Measurements from ENCODE around the gene SNX13. TPM values are rescaled to one million over a fixed set of nuclear protein-coding genes. Genes with fewer than 3 reads are reported as not detected.

Gene SNX13
- total and polyA plus RNA-seq, 7 donors: 9.6 to 80.9 (median 43.8) TPM

DNA sequence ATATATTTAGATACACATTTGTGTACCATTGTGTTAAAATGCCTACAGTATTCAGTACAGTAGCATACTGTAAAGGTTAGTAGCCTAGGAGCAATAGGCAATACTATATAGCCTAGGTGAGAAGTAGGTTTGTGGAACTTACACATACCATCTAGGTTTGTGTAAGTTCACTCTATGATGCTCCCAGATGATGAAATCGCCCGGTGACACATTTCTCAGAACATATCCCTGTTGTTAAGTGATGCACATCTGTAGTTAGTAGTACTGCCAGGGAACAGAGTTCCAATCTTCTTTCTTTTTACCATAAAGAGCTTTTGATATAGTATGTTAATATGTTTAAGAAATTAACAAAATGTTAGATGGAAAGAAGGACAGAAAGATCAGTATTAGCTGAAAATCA, 138.2 kb downstream of the SNX13 start:
- Histone ChIP-seq H3K9me3 (no peaks in the 10 kb centered on the region), H3K36me3 (peaks cover 4 to 73% (median 12%) of the 10 kb centered on the region in 4 donors), H3K27me3 (no peaks in the 10 kb centered on the region), H3K4me3 (no peak overlapping the region), H3K27ac (no peak overlapping the region), H3K4me1 (no peaks in the 10 kb centered on the region)
- intact Hi-C loops (cut with DNase I): no loop called here
- DNase-seq: no peak
- 95 to 97% methylated on average over 2 of the region's 2 CpGs for WGBS, 2 donors
- no peak for TF ChIP-seq POLR2A (IDR thresholded peaks at IDR 0.05)
- no peak for TF ChIP-seq EP300 (IDR thresholded peaks at IDR 0.05)
- TF ChIP-seq, protein P1, sequence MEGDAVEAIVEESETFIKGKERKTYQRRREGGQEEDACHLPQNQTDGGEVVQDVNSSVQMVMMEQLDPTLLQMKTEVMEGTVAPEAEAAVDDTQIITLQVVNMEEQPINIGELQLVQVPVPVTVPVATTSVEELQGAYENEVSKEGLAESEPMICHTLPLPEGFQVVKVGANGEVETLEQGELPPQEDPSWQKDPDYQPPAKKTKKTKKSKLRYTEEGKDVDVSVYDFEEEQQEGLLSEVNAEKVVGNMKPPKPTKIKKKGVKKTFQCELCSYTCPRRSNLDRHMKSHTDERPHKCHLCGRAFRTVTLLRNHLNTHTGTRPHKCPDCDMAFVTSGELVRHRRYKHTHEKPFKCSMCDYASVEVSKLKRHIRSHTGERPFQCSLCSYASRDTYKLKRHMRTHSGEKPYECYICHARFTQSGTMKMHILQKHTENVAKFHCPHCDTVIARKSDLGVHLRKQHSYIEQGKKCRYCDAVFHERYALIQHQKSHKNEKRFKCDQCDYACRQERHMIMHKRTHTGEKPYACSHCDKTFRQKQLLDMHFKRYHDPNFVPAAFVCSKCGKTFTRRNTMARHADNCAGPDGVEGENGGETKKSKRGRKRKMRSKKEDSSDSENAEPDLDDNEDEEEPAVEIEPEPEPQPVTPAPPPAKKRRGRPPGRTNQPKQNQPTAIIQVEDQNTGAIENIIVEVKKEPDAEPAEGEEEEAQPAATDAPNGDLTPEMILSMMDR (IDR thresholded peaks at IDR 0.05): no peak
- TF ChIP-seq POLR2AphosphoS5 (IDR thresholded peaks at IDR 0.05): no peak

DNA sequence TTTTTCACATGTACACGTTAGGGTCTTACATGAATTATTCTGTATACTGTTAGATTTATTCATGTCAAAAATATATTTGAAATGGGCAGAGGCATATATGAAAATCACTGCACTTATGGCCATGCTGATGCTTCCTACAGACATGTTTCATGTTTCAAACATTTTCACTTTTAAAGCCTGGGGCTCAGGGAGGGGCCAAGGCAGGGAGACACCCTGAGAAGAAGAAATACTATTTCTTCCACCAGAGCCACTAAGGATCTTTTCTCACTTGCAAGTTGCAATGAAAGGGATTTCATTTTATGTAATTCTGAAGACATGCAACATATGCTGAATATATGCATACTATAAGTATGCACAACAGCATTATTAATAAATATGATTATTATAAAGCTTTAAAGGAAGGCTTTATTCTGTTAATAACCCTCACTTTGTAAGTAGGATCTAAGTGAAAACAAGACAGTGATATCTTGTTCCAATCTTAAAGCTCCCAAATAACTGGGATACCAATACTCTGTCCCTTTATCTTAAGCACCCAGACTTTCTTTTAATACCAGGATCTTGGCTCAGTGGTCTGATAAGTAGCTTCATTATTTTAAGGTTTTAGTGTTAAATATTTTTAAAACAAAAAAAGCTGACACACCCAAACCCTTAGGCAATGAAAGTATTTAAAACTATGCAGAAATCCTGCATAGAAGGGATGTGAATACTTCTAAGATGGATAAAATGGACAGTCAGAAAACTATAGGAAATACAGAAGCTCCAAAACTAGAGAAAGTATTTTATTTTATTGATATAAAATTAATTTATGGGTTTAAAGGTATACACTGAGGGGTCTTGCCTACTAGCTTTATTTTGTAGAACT, 148.0 kb downstream of the SNX13 start:
- Histone ChIP-seq H3K27me3 (no peaks in the 10 kb centered on the region), H3K4me1 (no peaks in the 10 kb centered on the region), H3K36me3 (peaks cover 0 to 45% (median 6%) of the 10 kb centered on the region in 4 donors), H3K4me3 (no peak overlapping the region), H3K9me3 (no peaks in the 10 kb centered on the region), H3K27ac (no peak overlapping the region)
- TF ChIP-seq EP300 (IDR thresholded peaks at IDR 0.05): no peak
- TF ChIP-seq, protein P1 (IDR thresholded peaks at IDR 0.05): no peak
- no peak for TF ChIP-seq POLR2A (IDR thresholded peaks at IDR 0.05)
- TF ChIP-seq POLR2AphosphoS5 (IDR thresholded peaks at IDR 0.05): no peak
- intact Hi-C loops (cut with DNase I): no loop called here
- 90 to 94% methylated on average over 1 of the region's 1 CpG for WGBS, 2 donors
- no peak for DNase-seq

DNA sequence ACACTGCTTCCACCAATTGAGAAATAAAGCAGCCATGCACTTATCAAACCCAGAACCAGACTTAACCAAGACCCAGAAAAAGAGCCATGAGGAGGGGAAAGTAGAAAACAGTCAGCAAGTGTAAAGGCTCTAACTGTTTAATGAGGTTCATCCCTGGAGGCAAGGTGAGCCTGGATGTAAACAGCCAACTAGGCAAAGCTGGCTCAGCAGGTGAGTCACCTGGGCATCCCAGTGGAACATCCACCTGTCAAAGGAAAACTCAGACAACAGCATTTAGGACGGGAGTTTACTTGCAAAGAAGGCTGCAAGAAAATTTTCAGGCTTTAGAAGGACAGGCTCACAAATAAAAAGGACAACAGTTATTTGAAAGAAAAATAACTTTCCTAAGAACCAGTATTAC, 153.0 kb downstream of the SNX13 start:
- H3K27me3 ChIP-seq: no peaks in the 10 kb centered on the region
- TF ChIP-seq, protein P1 (IDR thresholded peaks at IDR 0.05): no peak
- no peak overlapping the region for H3K27ac ChIP-seq
- peaks cover 0 to 11% (median 0%) of the 10 kb centered on the region in 4 donors for H3K36me3 ChIP-seq
- no peaks in the 10 kb centered on the region for H3K9me3 ChIP-seq
- WGBS, 2 donors: 91 to 94% methylated on average over 1 of the region's 1 CpG
- intact Hi-C loops (cut with DNase I): no loop called here
- DNase-seq: no peak
- H3K4me3 ChIP-seq: no peak overlapping the region
- no peaks in the 10 kb centered on the region for H3K4me1 ChIP-seq

DNA sequence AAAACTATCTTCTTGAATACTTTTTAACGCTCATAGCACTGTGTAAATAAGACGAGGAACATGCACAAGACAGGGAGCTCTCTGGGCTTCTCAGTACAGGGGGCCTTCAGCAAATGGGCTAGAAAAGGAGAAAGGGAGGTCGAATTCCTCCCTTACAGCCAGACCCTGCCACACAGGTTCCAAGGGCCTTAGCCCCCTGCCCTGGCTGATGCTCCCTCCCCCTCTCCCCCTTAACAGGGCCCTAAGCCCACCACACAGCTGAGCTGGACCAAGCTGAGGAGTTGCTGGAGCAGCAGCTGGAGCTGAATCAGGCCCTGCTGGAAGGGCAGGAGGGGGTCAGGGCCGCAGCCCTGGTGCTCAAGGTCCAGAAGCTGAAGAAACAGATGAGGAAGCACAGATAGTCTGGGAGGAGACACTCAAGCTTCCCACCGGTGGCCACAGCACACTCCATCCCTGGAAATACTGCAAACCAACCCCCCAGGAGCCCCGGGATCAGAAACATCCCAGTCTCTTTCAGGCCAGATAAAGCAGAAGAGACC, 153.9 kb downstream of the SNX13 start:
- Histone ChIP-seq H3K4me3 (no peak overlapping the region), H3K4me1 (no peaks in the 10 kb centered on the region), H3K27ac (no peak overlapping the region), H3K27me3 (no peaks in the 10 kb centered on the region), H3K9me3 (no peaks in the 10 kb centered on the region), H3K36me3 (peaks cover 0 to 11% (median 0%) of the 10 kb centered on the region in 4 donors)
- 62 to 79% methylated on average over 6 of the region's 6 CpGs for WGBS, 2 donors
- no peak for DNase-seq
- no peak for TF ChIP-seq POLR2A (IDR thresholded peaks at IDR 0.05)
- TF ChIP-seq, protein P1 (IDR thresholded peaks at IDR 0.05): no peak
- no peak for TF ChIP-seq EP300 (IDR thresholded peaks at IDR 0.05)
- no peak for TF ChIP-seq POLR2AphosphoS5 (IDR thresholded peaks at IDR 0.05)
- intact Hi-C loops (cut with DNase I): no loop called here

Data from sigmoid colon (tissue), 7 donors.